NCI-H1436 (cell line): ENCODE results near the gene CPO.
"Not testable (repeated sequence)": the region's sequence is repeated elsewhere in the genome, so short reads cannot be mapped to it uniquely, and the experiment has no call there.

Experiments used
- DNase-seq: peaks from one replicate; lab custom pipeline; 2025; lab: John Stamatoyannopoulos, UW

The CPO gene

DNA sequence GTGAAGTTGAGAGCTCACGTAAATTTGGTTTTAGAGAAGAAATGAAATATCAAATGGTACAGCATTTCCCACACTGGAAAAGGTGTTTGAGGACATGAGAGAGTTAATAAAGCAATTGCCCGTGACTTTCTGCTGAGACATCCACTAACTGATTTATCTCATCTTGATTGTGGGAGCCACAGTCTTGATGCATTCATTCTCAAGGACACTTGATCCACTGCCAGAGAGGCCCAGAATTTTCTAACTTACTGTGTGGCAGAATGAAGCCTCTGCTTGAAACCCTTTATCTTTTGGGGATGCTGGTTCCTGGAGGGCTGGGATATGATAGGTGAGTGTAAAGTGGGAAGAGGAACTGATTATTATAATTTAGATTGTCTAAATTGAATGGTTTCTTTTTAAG lies at the start of gene CPO:
Gene CPO, plus strand, starts transcription at position 179 of the 400 bp plus-strand sequence. Its CDS starts 82 bp downstream, at position 261.
- no peak for DNase-seq

GRCh38 chr2:206890179-206890578 lies 49.1 kb upstream of the CPO start:
- no peak for DNase-seq

GRCh38 chr2:206890926-206891325 lies 48.4 kb upstream of the CPO start:
- no peak for DNase-seq

DNA sequence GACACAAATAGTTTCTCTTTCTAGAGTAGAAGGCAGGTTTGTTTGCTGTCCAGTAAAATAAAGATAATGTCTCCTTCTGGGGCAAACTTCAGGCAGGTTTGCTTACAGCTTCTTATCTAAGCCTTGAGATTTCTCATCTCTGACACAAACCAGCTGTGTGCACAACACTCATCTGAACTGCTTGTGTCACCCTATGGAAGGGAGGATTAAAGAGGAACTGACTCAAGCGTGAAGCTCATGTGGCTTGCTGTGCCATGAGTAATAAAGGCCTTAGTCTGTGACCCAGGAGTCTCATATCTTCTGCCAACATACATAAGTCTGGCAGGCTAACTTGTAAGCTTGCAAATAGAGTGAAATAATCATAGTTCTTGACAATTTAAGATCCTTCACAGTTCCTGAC lies 24.2 kb upstream of the CPO start:
- DNase-seq: no peak

DNA sequence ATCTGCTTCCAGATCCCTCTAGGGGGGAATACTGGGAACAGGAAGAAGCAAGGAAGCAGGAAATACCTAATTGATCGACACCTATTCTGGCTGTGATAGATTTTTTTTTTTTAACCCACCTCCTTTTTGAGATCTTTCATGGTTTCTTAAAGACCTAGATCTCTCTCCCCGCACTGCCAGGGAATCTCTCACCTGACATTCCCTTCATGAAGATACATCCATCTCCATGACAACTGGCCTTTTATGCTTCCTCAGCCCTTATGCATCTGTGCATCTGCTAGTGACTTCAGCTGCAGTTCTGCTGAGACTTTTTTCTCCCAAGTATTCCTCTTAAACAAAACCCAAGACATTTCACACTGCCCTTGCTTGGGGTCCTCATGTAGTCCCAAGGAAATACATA lies 21.1 kb upstream of the CPO start:
- DNase-seq: no peak

- no peak for DNase-seq
Observed at GRCh38 chr2:206920310-206920709, 19.0 kb upstream of the CPO start.

- no peak for DNase-seq
Observed at GRCh38 chr2:206920951-206921350, 18.4 kb upstream of the CPO start.

DNA sequence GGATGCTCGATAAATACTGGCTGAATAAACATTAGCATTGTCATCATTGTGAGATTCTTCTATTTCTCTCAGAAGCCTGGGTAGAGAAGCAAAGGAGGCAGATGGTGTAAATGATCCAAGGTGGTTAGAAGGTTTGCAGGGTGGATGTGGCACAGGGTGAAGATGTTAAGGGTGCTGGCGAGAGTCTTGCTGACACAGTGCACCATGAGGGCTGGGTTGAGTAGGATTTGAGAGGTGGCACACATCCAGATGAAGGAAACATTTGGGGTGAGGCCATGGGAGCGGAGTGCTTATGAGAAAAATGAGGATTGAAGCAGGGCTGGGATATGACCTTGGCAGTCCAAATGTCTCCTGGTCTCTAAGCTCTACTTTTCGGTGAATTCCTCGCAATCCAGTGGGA lies 17.8 kb upstream of the CPO start:
- no peak for DNase-seq

DNA sequence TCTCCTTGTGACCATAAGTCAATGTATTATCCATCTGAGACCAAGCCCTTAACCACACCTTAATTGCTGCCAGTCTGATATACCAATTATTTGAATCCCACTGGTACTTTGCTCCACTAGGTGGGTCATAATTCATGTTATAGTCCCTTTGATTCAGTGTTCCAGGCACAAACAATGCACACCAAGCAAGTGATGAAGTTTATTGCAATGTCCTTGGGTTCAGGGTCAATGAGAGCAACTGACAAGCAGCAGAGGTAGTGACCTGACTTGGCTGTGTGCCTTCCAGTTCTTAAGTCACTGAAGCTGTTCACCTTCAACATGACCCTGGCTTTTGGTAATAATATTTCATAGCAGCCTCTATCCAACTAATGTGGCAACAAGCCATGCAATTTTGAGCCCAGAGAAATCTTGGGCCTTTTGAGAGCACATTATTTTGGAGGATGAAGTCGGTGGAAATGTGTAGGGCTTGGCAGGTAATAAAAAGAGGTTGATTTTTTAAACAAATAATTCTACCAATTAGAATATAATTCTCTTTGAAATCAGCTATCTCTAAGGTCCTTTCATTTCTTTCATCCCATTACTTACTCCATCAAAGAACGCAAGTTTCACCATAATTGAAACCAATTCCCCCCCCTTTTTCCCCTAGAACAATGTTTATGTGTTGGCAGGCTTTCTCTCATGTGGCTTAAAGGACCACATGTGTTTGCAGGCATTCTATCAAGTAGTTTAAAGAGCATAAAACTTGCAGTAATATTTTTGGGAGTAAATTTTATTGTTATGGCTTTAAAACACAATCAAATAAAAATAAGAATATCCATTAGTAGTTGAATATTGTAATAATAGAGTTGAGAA lies 3.1 kb upstream of the CPO start:
- DNase-seq: no peak

DNA sequence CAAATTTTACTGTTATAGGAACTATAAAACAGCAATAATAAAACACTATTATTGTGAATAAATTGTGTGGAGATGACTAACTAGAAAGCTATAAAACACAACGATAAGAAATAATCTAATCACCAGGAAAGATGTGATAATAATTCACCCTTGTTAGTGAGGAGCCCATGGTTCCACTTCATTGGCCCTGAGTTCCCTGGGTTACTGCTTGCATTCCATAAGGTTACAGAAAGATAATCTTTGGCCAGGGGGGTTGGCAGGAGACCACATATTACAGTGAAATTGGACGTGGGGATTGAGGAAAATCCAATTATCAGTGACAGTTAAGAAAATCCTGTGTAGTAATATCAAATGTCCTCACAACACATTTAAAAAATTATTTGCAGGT lies 2.5 kb upstream of the CPO start:
- DNase-seq: no peak

GRCh38 chr2:206937555-206937954 lies 1.8 kb upstream of the CPO start:
- DNase-seq: no peak

- DNase-seq: no peak
Observed at GRCh38 chr2:206940546-206940945, 1.2 kb downstream of the CPO start.

- DNase-seq: no peak
Observed at GRCh38 chr2:206942592-206943478, 3.5 kb downstream of the CPO start.

DNA sequence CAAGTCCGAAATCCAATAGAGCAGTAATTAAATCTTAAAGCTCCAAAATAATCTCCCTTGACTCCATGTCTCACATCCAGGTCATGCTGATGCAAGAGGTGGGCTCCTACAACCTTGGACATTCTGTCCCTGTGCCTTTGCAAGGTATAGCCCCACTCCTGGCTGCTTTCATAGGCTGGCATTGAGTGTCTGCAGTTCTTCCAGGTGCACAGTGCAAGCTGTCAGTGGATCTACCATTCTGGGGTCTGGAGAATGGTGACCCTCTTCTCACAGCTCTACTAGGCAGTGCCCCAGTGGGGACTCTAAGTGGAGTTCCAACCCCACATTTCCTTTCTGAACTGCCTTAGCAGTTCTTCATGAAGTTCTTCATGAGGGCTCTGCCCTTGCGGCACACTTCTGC lies 14.1 kb downstream of the CPO start:
- not testable (repeated sequence) for DNase-seq

- no peak for DNase-seq
Observed at GRCh38 chr2:206955253-206955652, 15.9 kb downstream of the CPO start.

GRCh38 chr2:206958261-206958660 lies 18.9 kb downstream of the CPO start:
- no peak for DNase-seq

GRCh38 chr2:206962966-206963365 lies 23.6 kb downstream of the CPO start:
- DNase-seq: no peak

DNA sequence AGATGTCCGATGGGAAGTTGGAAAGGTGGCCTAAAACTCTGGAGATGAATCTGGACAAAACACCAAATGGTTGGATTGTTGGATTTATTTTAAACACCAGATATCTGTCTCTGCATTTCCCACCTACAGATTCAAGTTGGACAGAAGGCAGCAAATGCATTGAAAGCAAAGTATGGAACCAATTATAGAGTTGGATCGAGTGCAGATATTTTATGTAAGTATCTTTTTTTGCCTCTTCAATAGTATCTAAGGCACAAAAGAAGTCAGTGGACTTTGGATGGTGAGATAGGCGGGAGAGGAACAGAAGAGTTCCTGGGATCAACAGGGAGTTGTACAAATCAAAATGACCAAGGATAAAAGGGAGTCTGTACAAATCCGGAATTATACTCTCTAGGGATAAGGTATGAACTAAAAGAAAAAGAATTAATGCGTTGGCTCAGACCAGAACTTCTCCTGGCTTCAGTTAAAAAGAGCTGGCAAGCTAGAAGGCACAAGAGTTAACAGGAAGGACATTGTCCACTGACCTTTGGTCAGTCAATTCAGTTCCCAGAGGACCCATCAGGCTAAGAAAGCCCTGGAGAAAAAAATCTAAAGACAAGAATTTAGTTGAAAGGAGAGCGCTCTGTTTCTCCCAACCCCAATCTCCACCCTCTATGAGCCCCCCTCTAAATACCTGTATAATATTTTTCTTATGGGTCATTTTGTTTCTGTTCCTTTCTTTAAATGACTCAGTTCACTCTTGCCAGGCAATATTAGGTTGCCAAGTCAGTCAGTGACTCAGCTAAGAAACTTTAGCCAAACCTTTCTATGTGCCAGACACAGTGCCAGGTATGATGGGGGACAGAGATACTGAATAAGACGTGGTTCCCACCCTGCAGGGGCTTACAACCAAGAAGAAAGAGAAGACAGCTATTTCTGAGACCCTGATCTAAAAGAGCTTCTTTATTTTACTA lies 29.1 kb downstream of the CPO start:
- no peak for DNase-seq

DNA sequence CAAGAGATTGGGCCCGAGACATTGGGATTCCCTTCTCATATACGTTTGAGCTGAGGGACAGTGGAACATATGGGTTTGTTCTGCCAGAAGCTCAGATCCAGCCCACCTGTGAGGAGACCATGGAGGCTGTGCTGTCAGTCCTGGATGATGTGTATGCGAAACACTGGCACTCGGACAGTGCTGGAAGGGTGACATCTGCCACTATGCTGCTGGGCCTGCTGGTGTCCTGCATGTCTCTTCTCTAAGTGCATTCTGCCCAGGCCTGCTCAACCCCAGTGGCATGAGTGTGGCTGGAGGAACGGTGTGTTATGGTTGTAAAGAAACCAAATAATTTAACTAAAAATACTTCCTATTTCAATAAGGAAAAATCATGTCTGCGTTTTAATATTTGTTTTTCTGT lies 29.9 kb downstream of the CPO start:
- no peak for DNase-seq

- DNase-seq: no peak
Observed at GRCh38 chr2:206970589-206971360, 31.5 kb downstream of the CPO start.

DNA sequence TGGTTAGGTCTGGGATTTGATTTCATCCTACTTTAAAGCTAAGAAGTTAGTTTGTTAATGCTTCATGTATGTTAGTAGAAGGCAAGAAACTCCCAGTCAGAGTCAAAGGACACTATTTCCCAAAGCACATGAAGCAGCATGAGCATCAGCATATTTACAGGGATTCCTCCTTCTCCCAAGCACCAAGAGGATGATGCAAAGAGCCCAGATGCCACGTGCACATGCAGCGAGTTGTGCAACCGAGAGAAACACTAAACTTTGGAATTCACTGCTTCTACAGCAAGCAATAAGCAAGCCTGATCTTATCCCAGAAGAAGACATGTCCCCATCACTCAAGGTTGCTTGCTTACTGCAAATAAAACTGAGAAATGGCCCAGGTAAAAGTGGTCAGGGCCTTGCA lies 32.5 kb downstream of the CPO start:
- no peak for DNase-seq
